ENCODE results near the gene DISC1.
"Not testable (repeated sequence)": the region's sequence is repeated elsewhere in the genome, so short reads cannot be mapped to it uniquely, and the experiment has no call there.

Gene DISC1

DNA sequence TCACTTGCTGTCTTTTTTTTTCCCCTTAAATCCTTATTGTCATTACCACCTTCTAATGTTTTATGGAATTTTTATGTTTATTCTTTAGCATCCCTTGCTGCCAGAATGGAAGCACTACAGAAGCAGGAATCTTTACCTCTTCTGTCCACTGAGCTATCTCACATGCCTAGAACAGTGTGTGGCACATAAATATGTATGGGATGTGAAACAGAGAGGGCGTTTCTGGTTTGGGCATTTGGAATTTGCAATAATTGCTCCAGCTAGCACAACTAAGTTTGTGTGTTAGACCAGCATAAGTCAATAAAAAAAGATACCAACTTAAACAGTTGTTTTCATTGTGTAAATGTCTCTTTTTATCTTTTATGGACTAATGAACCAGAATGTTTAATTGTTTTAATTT is 330.8 kb downstream of the DISC1 start:
- Histone ChIP-seq H3K36me3 (ENCODE audit: low read length) (no peaks in the 10 kb centered on the region), H3F3A (ENCODE audit: insufficient read depth) (no peaks in the 10 kb centered on the region), H3K9me3 (ENCODE audit: insufficient read depth, low read length) (no peaks in the 10 kb centered on the region), H3K9me2 (replicated peaks; ENCODE audit: insufficient read depth, low read length) (no peaks in the 10 kb centered on the region), H3K9ac (ENCODE audit: low read length) (no peak overlapping the region), H2AFZ (ENCODE audit: low read depth, low read length, severe bottlenecking) (no peak overlapping the region), H4K20me1 (ENCODE audit: low read depth, low read length) (no peaks in the 10 kb centered on the region), H3K4me2 (ENCODE audit: low read depth, low read length, poor library complexity, severe bottlenecking) (no peak overlapping the region), H3K27ac (ENCODE audit: low read depth, low read length) (no peak overlapping the region), H3K4me3 (ENCODE audit: insufficient read depth, low read length, poor library complexity, severe bottlenecking) (no peak overlapping the region), H3K27me3 (ENCODE audit: low read length) (no peaks in the 10 kb centered on the region), H3K79me2 (ENCODE audit: insufficient read depth, low read length) (no peaks in the 10 kb centered on the region)
- TF ChIP-seq, protein P1, sequence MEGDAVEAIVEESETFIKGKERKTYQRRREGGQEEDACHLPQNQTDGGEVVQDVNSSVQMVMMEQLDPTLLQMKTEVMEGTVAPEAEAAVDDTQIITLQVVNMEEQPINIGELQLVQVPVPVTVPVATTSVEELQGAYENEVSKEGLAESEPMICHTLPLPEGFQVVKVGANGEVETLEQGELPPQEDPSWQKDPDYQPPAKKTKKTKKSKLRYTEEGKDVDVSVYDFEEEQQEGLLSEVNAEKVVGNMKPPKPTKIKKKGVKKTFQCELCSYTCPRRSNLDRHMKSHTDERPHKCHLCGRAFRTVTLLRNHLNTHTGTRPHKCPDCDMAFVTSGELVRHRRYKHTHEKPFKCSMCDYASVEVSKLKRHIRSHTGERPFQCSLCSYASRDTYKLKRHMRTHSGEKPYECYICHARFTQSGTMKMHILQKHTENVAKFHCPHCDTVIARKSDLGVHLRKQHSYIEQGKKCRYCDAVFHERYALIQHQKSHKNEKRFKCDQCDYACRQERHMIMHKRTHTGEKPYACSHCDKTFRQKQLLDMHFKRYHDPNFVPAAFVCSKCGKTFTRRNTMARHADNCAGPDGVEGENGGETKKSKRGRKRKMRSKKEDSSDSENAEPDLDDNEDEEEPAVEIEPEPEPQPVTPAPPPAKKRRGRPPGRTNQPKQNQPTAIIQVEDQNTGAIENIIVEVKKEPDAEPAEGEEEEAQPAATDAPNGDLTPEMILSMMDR (IDR thresholded peaks at IDR 0.05; ENCODE audit: insufficient read depth, low read length, poor library complexity, severe bottlenecking) = no peak
- no peak for TF ChIP-seq EZH2phosphoT487 (conservative IDR thresholded peaks at IDR 0.05; ENCODE audit: low read length)

DNA sequence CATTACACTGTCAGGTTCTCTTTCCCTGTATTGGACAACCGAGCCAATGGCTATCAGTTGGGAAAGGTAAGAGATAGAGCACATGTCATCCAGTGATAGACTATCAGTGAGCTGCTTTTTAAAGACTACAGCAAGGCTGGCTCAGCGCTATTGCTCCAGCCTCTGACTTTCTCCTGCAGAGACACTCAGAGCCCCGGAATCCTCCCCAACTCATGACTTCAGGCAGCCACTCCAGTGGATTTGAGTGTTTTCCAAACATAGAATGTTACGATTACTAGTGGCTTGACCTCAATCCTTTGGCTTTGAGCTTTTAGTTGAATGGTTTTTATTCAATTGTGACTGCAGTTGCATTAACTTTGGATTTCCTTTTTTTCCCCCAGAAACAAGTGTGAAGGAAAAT is 331.9 kb downstream of the DISC1 start:
- H4K20me1 ChIP-seq (ENCODE audit: low read depth, low read length) = no peaks in the 10 kb centered on the region
- no peak overlapping the region for H3K4me2 ChIP-seq (ENCODE audit: low read depth, low read length, poor library complexity, severe bottlenecking)
- TF ChIP-seq, protein P1 (IDR thresholded peaks at IDR 0.05; ENCODE audit: insufficient read depth, low read length, poor library complexity, severe bottlenecking) = no peak
- TF ChIP-seq EZH2phosphoT487 (conservative IDR thresholded peaks at IDR 0.05; ENCODE audit: low read length) = no peak

DNA sequence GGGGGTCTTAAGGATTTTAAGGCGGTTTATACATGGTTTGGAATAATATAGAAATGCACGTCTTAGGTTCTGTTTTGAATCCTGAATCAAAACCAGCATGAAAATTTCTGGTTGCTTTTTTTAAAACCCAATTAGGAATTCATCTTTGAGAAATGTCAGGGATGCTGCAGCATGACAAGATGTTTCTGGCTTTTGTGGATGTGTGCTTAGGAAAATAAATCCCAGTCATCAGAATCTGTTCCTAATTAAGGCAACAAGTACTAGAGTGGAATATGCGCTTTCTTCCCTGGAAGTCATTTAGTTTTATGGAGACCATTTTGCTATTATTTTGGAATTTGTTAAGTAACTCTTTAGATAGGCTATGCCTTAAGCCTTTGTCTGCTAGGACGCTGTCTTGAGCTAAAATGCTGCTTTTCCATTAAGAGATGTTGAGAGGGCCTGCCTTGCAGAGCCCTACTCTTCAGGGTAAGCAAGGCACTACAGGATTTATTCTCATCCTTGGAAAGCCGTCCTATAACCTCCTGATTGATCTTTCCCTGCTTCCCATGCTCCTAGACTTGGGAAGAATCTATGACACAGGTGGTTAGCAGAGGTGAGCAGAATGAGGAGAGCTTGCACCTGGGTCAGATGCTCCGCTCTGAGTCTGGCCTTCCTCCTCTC is 332.8 kb downstream of the DISC1 start:
- Histone ChIP-seq H3K27me3 (ENCODE audit: low read length) (no peaks in the 10 kb centered on the region), H3K9me3 (ENCODE audit: insufficient read depth, low read length) (no peaks in the 10 kb centered on the region), H3F3A (ENCODE audit: insufficient read depth) (no peaks in the 10 kb centered on the region), H3K9ac (ENCODE audit: low read length) (no peak overlapping the region), H3K79me2 (ENCODE audit: insufficient read depth, low read length) (no peaks in the 10 kb centered on the region), H3K4me3 (ENCODE audit: insufficient read depth, low read length, poor library complexity, severe bottlenecking) (no peak overlapping the region), H3K9me2 (replicated peaks; ENCODE audit: insufficient read depth, low read length) (no peaks in the 10 kb centered on the region), H2AFZ (ENCODE audit: low read depth, low read length, severe bottlenecking) (no peak overlapping the region), H4K20me1 (ENCODE audit: low read depth, low read length) (no peaks in the 10 kb centered on the region), H3K27ac (ENCODE audit: low read depth, low read length) (no peak overlapping the region), H3K36me3 (ENCODE audit: low read length) (no peaks in the 10 kb centered on the region), H3K4me2 (ENCODE audit: low read depth, low read length, poor library complexity, severe bottlenecking) (no peak overlapping the region)
- TF ChIP-seq, protein P1 (IDR thresholded peaks at IDR 0.05; ENCODE audit: insufficient read depth, low read length, poor library complexity, severe bottlenecking) = no peak
- TF ChIP-seq EZH2phosphoT487 (conservative IDR thresholded peaks at IDR 0.05; ENCODE audit: low read length) = no peak

More for the DNA sequence above, 331.9 kb downstream of the DISC1 start:
- no peak overlapping the region for H3K9ac ChIP-seq (ENCODE audit: low read length)
- no peaks in the 10 kb centered on the region for H3K9me3 ChIP-seq (ENCODE audit: insufficient read depth, low read length)
- H3K27ac ChIP-seq (ENCODE audit: low read depth, low read length) = no peak overlapping the region
- H3K79me2 ChIP-seq (ENCODE audit: insufficient read depth, low read length) = no peaks in the 10 kb centered on the region
- H3F3A ChIP-seq (ENCODE audit: insufficient read depth) = no peaks in the 10 kb centered on the region
- H2AFZ ChIP-seq (ENCODE audit: low read depth, low read length, severe bottlenecking) = no peak overlapping the region
- H3K36me3 ChIP-seq (ENCODE audit: low read length) = no peaks in the 10 kb centered on the region
- H3K9me2 ChIP-seq (replicated peaks; ENCODE audit: insufficient read depth, low read length) = no peaks in the 10 kb centered on the region
- H3K27me3 ChIP-seq (ENCODE audit: low read length) = no peaks in the 10 kb centered on the region
- no peak overlapping the region for H3K4me3 ChIP-seq (ENCODE audit: insufficient read depth, low read length, poor library complexity, severe bottlenecking)

DNA sequence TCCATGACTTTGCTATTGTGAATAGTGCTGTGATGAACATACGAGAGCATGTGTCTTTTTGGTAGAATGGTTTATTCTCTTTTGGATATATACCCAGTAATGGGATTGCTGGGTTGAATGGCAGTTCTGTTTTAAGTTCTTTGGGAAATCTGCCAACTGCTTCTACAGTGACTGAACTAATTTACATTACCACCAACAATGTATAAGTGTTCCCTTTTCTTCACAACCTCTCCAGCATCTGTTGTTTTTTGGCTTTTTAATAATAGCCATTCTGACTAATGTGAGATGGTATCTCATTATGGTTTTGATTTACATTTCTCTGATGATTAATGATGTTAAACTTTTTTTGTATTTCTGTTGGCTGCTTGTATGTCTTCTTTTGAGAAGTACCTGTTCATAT is 335.2 kb downstream of the DISC1 start:
- H3K9me3 ChIP-seq (ENCODE audit: insufficient read depth, low read length); H3F3A ChIP-seq (ENCODE audit: insufficient read depth); H4K20me1 ChIP-seq (ENCODE audit: low read depth, low read length); H3K36me3 ChIP-seq (ENCODE audit: low read length); H2AFZ ChIP-seq (ENCODE audit: low read depth, low read length, severe bottlenecking); H3K9me2 ChIP-seq (replicated peaks; ENCODE audit: insufficient read depth, low read length); H3K4me3 ChIP-seq (ENCODE audit: insufficient read depth, low read length, poor library complexity, severe bottlenecking); H3K27me3 ChIP-seq (ENCODE audit: low read length); H3K9ac ChIP-seq (ENCODE audit: low read length); H3K27ac ChIP-seq (ENCODE audit: low read depth, low read length); H3K79me2 ChIP-seq (ENCODE audit: insufficient read depth, low read length); H3K4me2 ChIP-seq (ENCODE audit: low read depth, low read length, poor library complexity, severe bottlenecking): not testable (repeated sequence)
